Keratinocyte (primary cell): ENCODE data around the gene FXYD2.

Experiments
- CTCF ChIP-seq, 3 experiments: IDR thresholded peaks in 1 of 3; conservative IDR thresholded peaks in 1 of 3; optimal IDR thresholded peaks in 1 of 3; 2 replicates in 2 of 3; 3 replicates in 1 of 3; pipeline versions ENCODE3 to v1.5.1; 2011; ENCODE audit warnings: low read length in 3 of 3, mild to moderate bottlenecking in 3 of 3, moderate library complexity in 2 of 3, control low read depth in 1 of 3, inconsistent platforms in 1 of 3; ENCODE audit not compliant: insufficient read depth in 2 of 3; ENCODE audit errors: extremely low read depth in 1 of 3
- EZH2 ChIP-seq: IDR thresholded peaks from one replicate; pipeline ENCODE4 v1.6.1; 2012; ENCODE audit warnings: inconsistent platforms, mild to moderate bottlenecking, low read length, moderate library complexity

- peak; percentile 72 to 84 (median 73) for TF ChIP-seq CTCF (optimal IDR thresholded peaks at IDR 0.05 in 1 of 3, IDR thresholded peaks at IDR 0.05 in 1 of 3, conservative IDR thresholded peaks at IDR 0.05 in 1 of 3; ENCODE audit: extremely low read depth in 1 of 3, insufficient read depth in 2 of 3, low read length in 3 of 3)
- TF ChIP-seq EZH2: no peak
Observed at GRCh38 chr11:117807482-117808327, 16.8 kb downstream of the FXYD2 start.
